Activated T-helper 17 cell treated with anti-CD3 and anti-CD28 coated beads, Interleukin-2, amount 50 U/mL, for 72 hours (primary cell): ENCODE measurements around the gene CHM. TPM values are rescaled to one million over a fixed set of nuclear protein-coding genes. Genes with fewer than 3 reads are reported as not detected.

ENCODE experiments used
- ATAC-seq: fragments of 150-1000 bp; cut with Tn5 transposase; replicated peaks from 2 replicates; pipeline ENCODE4 v1.10.0; 2021; ENCODE audit warnings: mild to moderate bottlenecking, moderate library complexity
- H3K27ac Mint-ChIP-seq: one replicate; pipeline ENCODE4 v1.8.0; 2022; ENCODE audit warnings: mixed read lengths
- H3K27me3 Mint-ChIP-seq: one replicate; pipeline ENCODE4 v1.8.0; 2022; ENCODE audit warnings: mixed read lengths
- H3K36me3 Mint-ChIP-seq: one replicate; pipeline ENCODE4 v1.8.0; 2022; ENCODE audit warnings: low read depth, mild to moderate bottlenecking, mixed read lengths
- H3K4me1 Mint-ChIP-seq: one replicate; pipeline ENCODE4 v1.8.0; 2022; ENCODE audit warnings: mixed read lengths
- H3K4me3 Mint-ChIP-seq: one replicate; pipeline ENCODE4 v1.8.0; 2022; ENCODE audit warnings: mild to moderate bottlenecking, mixed read lengths
- H3K9me3 Mint-ChIP-seq: one replicate; pipeline ENCODE4 v1.8.0; 2022; ENCODE audit warnings: mixed read lengths
- total RNA-seq, 2 donors: library from RNA; stranded (reverse); gene quantifications; one replicate each; pipeline ENCODE4 v1.2.3, GENCODE V29; 2022

The CHM gene
- total RNA-seq, 2 donors from 2014 or later = 14.8 to 20.5 TPM

DNA sequence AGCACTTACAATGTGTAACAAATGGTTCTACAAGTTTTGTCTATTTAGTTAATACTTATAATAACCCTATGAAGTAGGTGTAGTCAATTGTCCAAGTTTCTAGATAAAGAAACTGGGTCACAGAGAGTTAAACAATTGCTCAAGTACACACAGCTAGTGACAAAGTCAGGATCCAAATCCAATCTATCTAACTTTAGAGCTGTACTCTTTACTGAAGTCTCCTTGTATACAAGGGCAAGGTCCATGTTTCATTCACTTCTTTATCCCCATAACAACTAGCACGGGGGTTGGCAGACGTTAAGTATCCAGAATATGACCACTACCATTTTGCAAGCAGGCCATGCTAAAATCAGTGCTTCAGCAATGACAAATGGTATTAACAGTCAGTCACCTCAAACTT is 141.0 kb downstream of the CHM start:
- H3K27me3 Mint-ChIP-seq = no peaks in the 10 kb centered on the region
- ATAC-seq = no peak
- peaks cover 16% of the 10 kb centered on the region for H3K36me3 Mint-ChIP-seq
- no peak overlapping the region for H3K4me3 Mint-ChIP-seq
- no peak overlapping the region for H3K27ac Mint-ChIP-seq
- no peaks in the 10 kb centered on the region for H3K4me1 Mint-ChIP-seq
- no peaks in the 10 kb centered on the region for H3K9me3 Mint-ChIP-seq

DNA sequence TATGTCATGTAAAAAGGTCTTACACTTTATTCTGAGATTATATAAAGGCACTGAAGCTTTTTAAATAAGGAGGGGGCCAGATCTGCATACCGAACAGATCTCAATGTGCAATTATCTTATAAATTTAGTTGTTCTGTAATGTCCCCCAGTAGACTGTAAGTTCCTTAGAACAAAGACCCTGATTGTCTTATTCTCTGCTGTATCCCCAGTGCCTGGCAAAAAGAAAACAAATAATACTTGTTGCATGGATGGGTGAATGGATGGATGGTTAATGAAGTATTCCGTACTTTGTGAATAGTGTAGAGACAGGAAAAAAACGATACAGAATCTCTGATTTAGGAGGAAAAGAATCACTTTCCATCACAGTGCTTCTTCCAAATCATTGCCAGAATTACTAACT is 141.5 kb downstream of the CHM start:
- Mint-ChIP-seq H3K9me3 (no peaks in the 10 kb centered on the region), H3K36me3 (peaks cover 15% of the 10 kb centered on the region), H3K4me3 (no peak overlapping the region), H3K27me3 (no peaks in the 10 kb centered on the region), H3K27ac (no peak overlapping the region), H3K4me1 (no peaks in the 10 kb centered on the region)
- no peak for ATAC-seq

DNA sequence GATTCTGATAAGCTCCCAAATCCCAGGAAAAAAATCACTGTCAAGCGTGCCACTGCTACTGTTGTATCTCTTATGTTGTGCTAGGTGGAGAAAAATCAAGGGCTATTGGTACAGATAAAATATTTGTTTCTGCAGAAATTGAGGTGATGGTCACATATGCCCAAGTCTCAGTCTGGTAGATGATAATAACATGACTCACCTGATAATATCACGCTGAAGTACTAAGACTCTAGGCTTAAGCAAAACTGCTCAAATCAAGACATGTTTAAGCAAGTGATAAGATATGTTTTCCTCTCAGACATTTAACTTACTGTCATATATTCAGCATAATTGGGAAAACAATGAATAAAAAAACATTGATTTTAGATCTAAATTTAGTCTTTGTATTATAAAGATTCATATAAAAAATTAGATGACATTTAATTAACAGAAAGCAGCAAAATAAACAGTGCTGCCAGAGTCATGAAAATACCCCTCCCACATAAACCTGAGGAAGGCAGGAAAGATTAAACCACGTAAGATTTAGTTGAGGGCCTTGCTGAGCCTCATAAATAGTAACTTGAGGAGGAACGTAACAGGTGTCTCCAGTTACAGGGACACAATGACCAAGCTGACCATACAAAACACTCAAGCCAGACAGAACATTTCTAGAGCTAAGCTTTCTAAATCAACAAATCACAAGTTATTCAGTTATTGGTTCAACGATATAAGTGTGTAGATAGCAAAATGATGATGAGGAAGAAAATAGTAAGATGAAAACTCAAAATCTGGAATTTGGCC is 143.5 kb downstream of the CHM start:
- no peak overlapping the region for H3K4me3 Mint-ChIP-seq

DNA sequence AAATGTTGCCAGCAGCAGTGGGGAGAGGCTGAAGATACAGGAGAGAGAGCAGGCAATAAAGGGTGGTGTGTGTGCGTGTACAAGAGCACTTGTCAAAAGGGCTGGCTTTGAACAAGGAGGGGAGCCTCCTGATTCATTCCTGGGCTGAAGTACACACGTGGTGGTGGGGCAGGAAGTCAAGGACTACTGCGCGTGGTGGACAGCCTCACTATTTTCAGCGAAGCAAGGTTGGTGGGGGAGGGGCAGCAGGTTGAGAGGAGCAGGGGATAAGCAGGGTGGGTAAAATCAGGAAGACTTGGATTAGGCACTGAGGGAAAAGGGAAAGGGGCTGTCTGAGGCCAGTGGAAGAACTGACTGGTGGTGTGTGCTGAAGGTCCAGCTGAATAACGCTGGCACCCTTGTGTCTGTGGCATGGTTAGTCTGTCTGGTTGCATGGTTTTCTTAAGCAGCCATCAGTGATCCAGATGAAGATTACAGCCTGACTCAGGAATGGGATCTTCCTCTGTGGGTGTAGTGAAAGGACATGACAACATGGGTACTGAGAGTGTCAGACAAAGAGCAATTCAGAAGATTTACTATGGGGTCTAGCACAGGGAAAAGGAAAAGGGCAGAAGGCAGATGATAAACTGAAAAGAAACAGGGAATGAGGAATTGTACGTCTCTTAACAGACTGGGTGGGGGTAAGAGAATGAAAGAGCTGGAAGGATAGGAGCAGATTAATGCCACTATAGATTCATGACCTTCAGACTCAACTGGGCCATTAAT is 149.8 kb downstream of the CHM start:
- no peaks in the 10 kb centered on the region for H3K9me3 Mint-ChIP-seq
- H3K27me3 Mint-ChIP-seq = no peaks in the 10 kb centered on the region
- peaks cover 30% of the 10 kb centered on the region for H3K36me3 Mint-ChIP-seq
- H3K27ac Mint-ChIP-seq = no peak overlapping the region
- no peak for ATAC-seq
- H3K4me3 Mint-ChIP-seq = no peak overlapping the region
- no peaks in the 10 kb centered on the region for H3K4me1 Mint-ChIP-seq

More for the DNA sequence above, 143.5 kb downstream of the CHM start:
- H3K9me3 Mint-ChIP-seq = no peaks in the 10 kb centered on the region
- H3K36me3 Mint-ChIP-seq = peaks cover 14% of the 10 kb centered on the region
- H3K27me3 Mint-ChIP-seq = no peaks in the 10 kb centered on the region
- no peak overlapping the region for H3K27ac Mint-ChIP-seq
- no peaks in the 10 kb centered on the region for H3K4me1 Mint-ChIP-seq
- no peak for ATAC-seq

DNA sequence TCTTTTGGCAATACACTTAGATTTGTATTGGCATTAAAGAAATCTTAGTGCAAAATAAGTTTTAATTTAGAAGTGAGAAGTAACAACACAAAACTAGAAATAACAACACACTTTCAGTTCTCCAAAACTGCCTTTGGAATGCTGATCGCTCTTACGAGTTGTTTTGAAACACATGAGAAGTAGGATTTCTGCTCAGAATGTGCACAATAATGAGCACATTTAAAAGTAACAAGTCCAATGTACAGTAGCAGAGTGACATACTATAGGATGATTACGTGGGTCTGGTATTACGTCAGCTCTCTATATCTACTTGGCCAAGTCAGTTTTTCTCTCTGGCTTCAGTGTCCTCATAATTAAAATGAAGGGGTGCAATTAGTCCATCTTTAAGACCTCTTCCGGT is 164.8 kb downstream of the CHM start:
- no peaks in the 10 kb centered on the region for H3K4me1 Mint-ChIP-seq
- H3K4me3 Mint-ChIP-seq = no peak overlapping the region
- no peak for ATAC-seq
- no peak overlapping the region for H3K27ac Mint-ChIP-seq
- H3K36me3 Mint-ChIP-seq = peaks cover 31% of the 10 kb centered on the region
- no peaks in the 10 kb centered on the region for H3K27me3 Mint-ChIP-seq
- H3K9me3 Mint-ChIP-seq = no peaks in the 10 kb centered on the region

DNA sequence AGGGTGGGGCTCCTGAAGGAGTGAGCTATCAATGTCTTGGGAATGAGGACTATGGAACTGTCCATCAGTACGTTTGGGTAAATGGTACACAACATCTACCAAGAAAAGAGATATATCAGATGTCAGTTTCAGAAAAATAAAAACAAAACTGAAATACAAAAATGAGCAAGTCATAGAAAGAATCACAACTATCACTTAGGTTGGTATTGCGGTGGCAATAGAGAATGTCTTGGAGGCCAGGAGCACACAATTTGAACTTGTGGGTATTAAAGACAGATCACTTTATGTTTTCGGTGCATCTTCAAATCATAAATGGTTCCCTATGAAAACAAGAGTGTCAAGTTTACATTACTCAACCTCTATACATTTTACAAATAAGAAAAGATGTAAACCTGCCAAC is 176.8 kb downstream of the CHM start:
- Mint-ChIP-seq H3K36me3 (peaks cover 57% of the 10 kb centered on the region), H3K4me3 (no peak overlapping the region), H3K4me1 (no peaks in the 10 kb centered on the region), H3K9me3 (peaks cover 8% of the 10 kb centered on the region), H3K27ac (no peak overlapping the region), H3K27me3 (no peaks in the 10 kb centered on the region)
- ATAC-seq = no peak

DNA sequence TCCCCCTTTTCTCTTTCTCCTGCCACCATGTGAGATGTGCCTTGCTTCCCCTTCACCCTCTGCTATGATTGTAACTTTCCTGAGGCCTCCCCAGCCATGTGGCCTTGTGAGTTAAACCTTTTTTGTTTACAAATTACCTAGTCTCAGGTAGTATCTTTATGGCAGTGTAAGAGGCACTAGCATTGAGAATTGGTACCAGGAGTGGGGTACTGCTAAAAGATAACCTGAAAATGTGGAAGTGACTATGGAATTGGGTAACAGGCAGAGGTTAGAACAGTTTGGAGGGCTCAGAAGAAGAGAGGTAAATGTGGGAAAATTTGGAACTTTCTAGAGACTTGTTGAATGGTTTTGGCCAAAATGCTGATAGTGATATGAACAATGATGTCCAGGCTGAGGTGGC is 182.0 kb downstream of the CHM start:
- Mint-ChIP-seq H3K27me3 (no peaks in the 10 kb centered on the region), H3K27ac (no peak overlapping the region), H3K4me3 (no peak overlapping the region), H3K4me1 (no peaks in the 10 kb centered on the region), H3K36me3 (peaks cover 65% of the 10 kb centered on the region), H3K9me3 (peaks cover 8% of the 10 kb centered on the region)
- ATAC-seq = no peak

DNA sequence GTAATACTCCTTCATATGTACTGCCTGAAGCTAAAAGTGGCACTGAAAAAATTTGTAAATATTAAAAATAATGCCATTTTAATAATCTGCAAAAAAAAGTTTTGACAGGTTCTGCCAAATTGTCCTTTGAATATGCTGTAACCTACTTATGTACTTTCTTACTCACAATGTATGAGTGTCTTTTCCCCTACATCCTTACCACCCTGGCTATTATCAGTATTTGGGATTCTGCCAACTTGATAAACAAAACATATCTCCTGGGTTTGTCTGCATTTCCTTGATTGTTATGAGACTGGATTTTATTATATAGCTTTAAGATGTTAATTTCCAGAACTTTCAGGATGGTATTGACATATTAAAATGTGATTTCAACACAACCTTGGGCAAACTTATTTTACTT is 187.9 kb downstream of the CHM start:
- Mint-ChIP-seq H3K9me3 (no peaks in the 10 kb centered on the region), H3K27me3 (no peaks in the 10 kb centered on the region)
- ATAC-seq = no peak

DNA sequence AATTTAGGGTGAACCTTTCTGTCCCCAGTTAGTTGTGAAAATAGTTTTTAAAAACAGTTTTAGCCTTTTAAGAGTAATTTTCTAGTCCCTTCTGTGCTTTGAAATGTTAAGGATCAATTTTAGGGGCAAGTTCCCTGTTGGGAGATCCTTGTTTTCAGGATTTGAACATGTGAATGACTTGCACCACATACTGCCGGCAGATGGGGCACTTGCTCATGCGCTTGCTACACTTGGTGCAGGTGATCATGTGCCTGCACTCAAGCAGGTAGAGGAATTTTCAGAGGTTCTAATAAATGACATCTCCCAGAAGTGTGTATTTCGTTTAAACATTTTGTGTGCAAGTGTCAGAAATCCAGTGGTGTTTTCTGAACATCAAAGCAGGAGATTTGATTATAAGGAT is 195.9 kb downstream of the CHM start:
- no peaks in the 10 kb centered on the region for H3K4me1 Mint-ChIP-seq
- H3K27ac Mint-ChIP-seq = no peak overlapping the region
- H3K27me3 Mint-ChIP-seq = no peaks in the 10 kb centered on the region
- no peak overlapping the region for H3K4me3 Mint-ChIP-seq
- no peak for ATAC-seq
- no peaks in the 10 kb centered on the region for H3K36me3 Mint-ChIP-seq
- H3K9me3 Mint-ChIP-seq = no peaks in the 10 kb centered on the region

More for the DNA sequence above, 187.9 kb downstream of the CHM start:
- H3K27ac Mint-ChIP-seq = no peak overlapping the region
- no peak overlapping the region for H3K4me3 Mint-ChIP-seq
- H3K36me3 Mint-ChIP-seq = peaks cover 9% of the 10 kb centered on the region
- no peaks in the 10 kb centered on the region for H3K4me1 Mint-ChIP-seq

DNA sequence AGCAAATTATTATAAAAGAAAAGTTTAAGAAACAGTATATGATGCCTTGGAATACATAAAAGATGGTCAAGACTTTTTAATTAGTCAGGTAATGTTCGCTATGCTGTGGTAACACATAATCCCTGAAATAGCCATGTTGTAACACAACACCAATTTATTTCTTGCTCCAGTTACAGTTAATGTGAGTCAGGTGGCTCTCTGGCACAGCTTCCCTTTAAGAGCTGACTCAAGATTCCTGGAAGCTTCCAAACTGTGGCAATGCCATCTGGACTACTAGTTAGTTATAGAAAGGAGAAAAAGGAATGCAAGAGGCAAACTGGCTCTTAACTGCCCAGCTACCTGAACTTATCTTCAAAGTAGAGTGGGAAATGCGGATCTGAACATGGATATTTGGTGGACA is 210.5 kb downstream of the CHM start:
- H3K4me1 Mint-ChIP-seq = no peaks in the 10 kb centered on the region
- ATAC-seq = no peak
- H3K27ac Mint-ChIP-seq = no peak overlapping the region

DNA sequence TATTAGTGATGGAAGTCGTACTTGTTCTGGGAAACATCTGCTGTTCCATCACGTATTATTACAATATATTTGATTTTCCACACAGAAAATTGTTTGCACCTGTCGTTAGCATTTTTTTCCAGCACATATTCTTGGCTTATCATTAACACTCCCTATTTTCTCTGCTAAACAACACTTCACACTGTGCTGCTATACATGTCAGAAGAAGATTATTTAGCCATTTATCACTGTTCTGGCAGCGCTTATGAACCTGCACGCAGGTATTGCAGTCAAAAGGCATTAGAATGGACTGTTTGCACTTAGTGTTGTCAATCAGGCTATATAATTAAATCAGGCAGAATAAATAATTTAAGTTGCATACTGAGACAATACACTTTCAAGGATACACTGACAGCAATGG is 218.6 kb downstream of the CHM start:
- Mint-ChIP-seq H3K36me3 (no peaks in the 10 kb centered on the region), H3K27ac (no peak overlapping the region), H3K9me3 (no peaks in the 10 kb centered on the region)

More for the DNA sequence above, 210.5 kb downstream of the CHM start:
- Mint-ChIP-seq H3K36me3 (no peaks in the 10 kb centered on the region), H3K9me3 (no peaks in the 10 kb centered on the region), H3K27me3 (no peaks in the 10 kb centered on the region), H3K4me3 (no peak overlapping the region)

DNA sequence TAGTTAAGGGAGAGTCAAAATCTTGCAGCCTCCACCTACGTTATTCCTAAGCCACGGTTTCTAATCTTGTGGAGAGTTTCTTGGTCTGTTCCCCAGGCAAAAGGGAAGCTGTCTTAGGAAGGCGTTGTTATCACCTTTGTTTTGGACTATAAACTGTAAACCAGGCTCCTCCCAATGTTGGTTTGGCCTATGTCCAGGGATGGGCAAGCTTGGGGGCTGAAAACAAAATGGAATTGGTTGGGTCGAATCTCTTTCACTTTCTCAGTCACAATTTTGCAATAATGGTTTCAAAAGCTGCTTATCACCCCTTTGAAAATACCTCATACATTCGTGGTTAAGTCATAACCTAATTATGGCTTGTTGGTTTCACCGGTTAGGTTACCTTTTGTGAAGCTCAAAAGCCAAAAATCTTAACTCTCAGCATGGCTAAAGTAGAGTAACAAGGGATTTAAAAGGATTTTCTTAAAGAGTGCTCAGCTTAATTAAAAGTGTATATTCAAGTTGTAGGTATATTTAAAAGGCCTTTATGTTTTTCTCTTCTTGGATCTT is 232.1 kb downstream of the CHM start:
- no peaks in the 10 kb centered on the region for H3K4me1 Mint-ChIP-seq
- no peak for ATAC-seq
- H3K36me3 Mint-ChIP-seq = no peaks in the 10 kb centered on the region
- peaks cover 15% of the 10 kb centered on the region for H3K9me3 Mint-ChIP-seq
- no peak overlapping the region for H3K4me3 Mint-ChIP-seq
- no peak overlapping the region for H3K27ac Mint-ChIP-seq
- no peaks in the 10 kb centered on the region for H3K27me3 Mint-ChIP-seq

More for the DNA sequence above, 218.6 kb downstream of the CHM start:
- Mint-ChIP-seq H3K27me3 (no peaks in the 10 kb centered on the region), H3K4me1 (no peaks in the 10 kb centered on the region), H3K4me3 (no peak overlapping the region)
- no peak for ATAC-seq
